MCF 10A (cell line): Measurements from ENCODE around the gene SPOCK1. TPM values are rescaled to one million over a fixed set of nuclear protein-coding genes. Genes with fewer than 3 reads are reported as not detected.

Experiments used
- BruUV-seq: library from RNA; stranded (reverse); fragments of 400-500 nt; replicated peaks from 2 replicates; lab custom pipeline; 2021; lab: Mats Ljungman, UMichigan
- CTCF ChIA-PET: fragments of 300-600 bp; sonication (Branson Sonifier 250); formaldehyde crosslinking; extraction: SDS; loops from one replicate; lab custom pipeline; 2021; ENCODE audit warnings: antibody characterized with exemption, inconsistent platforms; lab: Yijun Ruan, JAX
- POLR2A ChIA-PET: fragments of 300-600, 350-650 bp; sonication (Branson Sonifier 250); formaldehyde crosslinking; extraction: SDS; loops from one replicate; lab custom pipeline; 2020; ENCODE audit warnings: antibody characterized with exemption, inconsistent platforms; lab: Yijun Ruan, JAX
- DNase-seq: peaks from one replicate; pipeline ENCODE4 v3.0.0-alpha.2; 2018; ENCODE audit not compliant: unreplicated experiment
- H3K27ac Mint-ChIP-seq: one replicate; pipeline ENCODE4 v1.8.0; 2022; ENCODE audit warnings: mild to moderate bottlenecking, low read depth, mixed read lengths; ENCODE audit not compliant: unreplicated experiment
- H3K27me3 Mint-ChIP-seq: one replicate; pipeline ENCODE4 v1.8.0; 2022; ENCODE audit warnings: mixed read lengths; ENCODE audit not compliant: insufficient read depth, unreplicated experiment
- H3K36me3 Mint-ChIP-seq: one replicate; pipeline ENCODE4 v1.8.0; 2022; ENCODE audit warnings: mild to moderate bottlenecking, moderate library complexity, mixed read lengths; ENCODE audit not compliant: insufficient read depth, unreplicated experiment
- H3K4me1 Mint-ChIP-seq: one replicate; pipeline ENCODE4 v1.8.0; 2022; ENCODE audit warnings: mixed read lengths; ENCODE audit not compliant: insufficient read depth, unreplicated experiment
- H3K4me3 Mint-ChIP-seq: one replicate; pipeline ENCODE4 v1.8.0; 2022; ENCODE audit warnings: mild to moderate bottlenecking, moderate library complexity, mixed read lengths; ENCODE audit not compliant: unreplicated experiment
- H3K9me3 Mint-ChIP-seq: one replicate; pipeline ENCODE4 v1.8.0; 2022; ENCODE audit warnings: mixed read lengths; ENCODE audit not compliant: unreplicated experiment
- CTCF ChIP-seq: fragments of 200-600 bp; IDR thresholded peaks from one replicate; pipeline ENCODE4 v1.8.0; 2022; ENCODE audit warnings: antibody characterized with exemption, mild to moderate bottlenecking; ENCODE audit not compliant: unreplicated experiment
- intact Hi-C: fragments of 100-400 bp; cut with micrococcal nuclease; formaldehyde crosslinking; loops from 2 replicates; pipeline ENCODE4 v1.14.1; 2022
- total RNA-seq: library from RNA; stranded (reverse); gene quantifications from 2 replicates; pipeline ENCODE4 v1.2.3, GENCODE V29; 2022

The SPOCK1 gene
- total RNA-seq, 1 experiment from 2014 or later: 34.3 TPM

GRCh38 chr5:137389042-137389441 lies 110.1 kb downstream of the SPOCK1 start:
- intact Hi-C loops: no loop called here
- ChIA-PET CTCF (interaction anchor here (0.7 to 1.4 kb wide), 5 partner anchors 9 to 69 kb away, joined by 3 to 6 read pairs (median 4); no protein-coding TSS in a partner anchor), POLR2A (no interaction called here)
- BruUV-seq: no TSS peak
- Mint-ChIP-seq H3K36me3 (no peaks in the 10 kb centered on the region), H3K27ac (no peak overlapping the region), H3K9me3 (no peaks in the 10 kb centered on the region), H3K27me3 (no peaks in the 10 kb centered on the region), H3K4me3 (no peak overlapping the region), H3K4me1 (peaks cover 8% of the 10 kb centered on the region)
- DNase-seq: no peak
- no peak for TF ChIP-seq CTCF

- DNase-seq: no peak
- Mint-ChIP-seq H3K9me3 (peaks cover 17% of the 10 kb centered on the region), H3K4me3 (no peak overlapping the region), H3K27me3 (no peaks in the 10 kb centered on the region), H3K4me1 (no peaks in the 10 kb centered on the region), H3K36me3 (no peaks in the 10 kb centered on the region), H3K27ac (no peak overlapping the region)
- CTCF ChIA-PET: no interaction called here
- POLR2A ChIA-PET: no interaction called here
- intact Hi-C loops: no loop called here
- TF ChIP-seq CTCF: no peak
- no TSS peak for BruUV-seq
These were observed 114.1 kb downstream of the SPOCK1 start for GRCh38 chr5:137385064-137385463.

GRCh38 chr5:137383909-137384308 lies 115.2 kb downstream of the SPOCK1 start:
- Mint-ChIP-seq H3K27ac (no peak overlapping the region), H3K9me3 (peaks cover 17% of the 10 kb centered on the region), H3K4me1 (no peaks in the 10 kb centered on the region), H3K27me3 (no peaks in the 10 kb centered on the region), H3K4me3 (no peak overlapping the region), H3K36me3 (no peaks in the 10 kb centered on the region)
- DNase-seq: no peak
- intact Hi-C loops: no loop called here
- ChIA-PET CTCF (interaction anchor here (0.7 to 2.5 kb wide), 4 partner anchors 15 to 1927 kb away, joined by 3 to 7 read pairs (median 4); no protein-coding TSS in a partner anchor), POLR2A (interaction anchor here (0.7 to 0.9 kb wide), 2 partner anchors 11 to 18 kb away, joined by 3 read pairs; no protein-coding TSS in a partner anchor)
- TF ChIP-seq CTCF: no peak
- BruUV-seq: no TSS peak

GRCh38 chr5:137381555-137381954 lies 117.6 kb downstream of the SPOCK1 start:
- BruUV-seq: no TSS peak
- CTCF ChIA-PET: interaction anchor here (0.5 to 0.6 kb wide), 2 partner anchors 35 to 39 kb away, joined by 3 to 6 read pairs; no protein-coding TSS in a partner anchor
- H3K4me3 Mint-ChIP-seq: no peak overlapping the region
- no peaks in the 10 kb centered on the region for H3K36me3 Mint-ChIP-seq
- H3K27me3 Mint-ChIP-seq: no peaks in the 10 kb centered on the region
- POLR2A ChIA-PET: no interaction called here
- DNase-seq: no peak
- no peak for TF ChIP-seq CTCF
- no peak overlapping the region for H3K27ac Mint-ChIP-seq
- peaks cover 17% of the 10 kb centered on the region for H3K9me3 Mint-ChIP-seq
- intact Hi-C loops: no loop called here
- no peaks in the 10 kb centered on the region for H3K4me1 Mint-ChIP-seq
